Common myeloid progenitor, CD34-positive (primary cell): ENCODE data around the gene ITGA3.

Source experiments
- CTCF ChIA-PET: fragments of 350-600 bp; sonication (Branson Sonifier 250); formaldehyde crosslinking; loops from one replicate; lab custom pipeline; 2021; ENCODE audit warnings: antibody characterized with exemption; lab: Charles Lee
- POLR2A ChIA-PET: fragments of 350-600 bp; sonication (Branson Sonifier 250); formaldehyde crosslinking; loops from one replicate; lab custom pipeline; 2021; ENCODE audit warnings: antibody characterized with exemption; lab: Charles Lee
- DNase-seq, 3 donors: peaks; one replicate each; pipeline versions ENCODE4 v3.0.0 to v3.0.0-alpha.2; 2013
- H3K27ac ChIP-seq, 2 experiments: 1 replicate in 1 of 2; 2 replicates in 1 of 2; pipeline ENCODE4 v1.7.0; 2013; ENCODE audit warnings: inconsistent platforms in 2 of 2, low read length in 2 of 2, mild to moderate bottlenecking in 2 of 2, low read depth in 1 of 2, moderate library complexity in 1 of 2; ENCODE audit not compliant: severe bottlenecking in 2 of 2, insufficient read depth in 1 of 2, poor library complexity in 1 of 2
- H3K27me3 ChIP-seq, 5 experiments: replicated peaks in 2 of 5; 1 replicate in 3 of 5; 2 replicates in 2 of 5; pipeline versions ENCODE4 v1.6.1 to v1.7.0; 2013; ENCODE audit warnings: low read length in 4 of 5, mild to moderate bottlenecking in 2 of 5, moderate library complexity in 2 of 5, inconsistent platforms in 1 of 5; ENCODE audit not compliant: insufficient read depth in 5 of 5, control insufficient read depth in 4 of 5
- H3K36me3 ChIP-seq, 4 experiments: 1 replicate in 2 of 4; 2 replicates in 2 of 4; pipeline versions ENCODE4 v1.6.1 to v1.7.0; 2013; ENCODE audit warnings: low read length in 3 of 4, control low read depth in 1 of 4, mild to moderate bottlenecking in 1 of 4; ENCODE audit not compliant: control insufficient read depth in 4 of 4, insufficient read depth in 4 of 4
- H3K4me1 ChIP-seq, 4 experiments: 1 replicate in 3 of 4; 2 replicates in 1 of 4; pipeline versions ENCODE4 v1.6.1 to v1.7.1; 2013; ENCODE audit warnings: low read length in 3 of 4, mild to moderate bottlenecking in 3 of 4, control low read depth in 1 of 4, inconsistent platforms in 1 of 4, moderate library complexity in 1 of 4; ENCODE audit not compliant: control insufficient read depth in 4 of 4, insufficient read depth in 4 of 4; ENCODE audit errors: control extremely low read depth in 1 of 4
- H3K4me3 ChIP-seq, 7 experiments: 1 replicate in 4 of 7; 2 replicates in 3 of 7; pipeline versions ENCODE4 v1.5.1 to v1.7.0; 2013; ENCODE audit warnings: mild to moderate bottlenecking in 7 of 7, low read length in 6 of 7, moderate library complexity in 6 of 7, inconsistent platforms in 2 of 7, low read depth in 2 of 7, control low read depth in 1 of 7; ENCODE audit not compliant: insufficient read depth in 4 of 7, control insufficient read depth in 1 of 7; ENCODE audit errors: extremely low read depth in 1 of 7
- H3K9me3 ChIP-seq, 5 experiments: 1 replicate in 4 of 5; 2 replicates in 1 of 5; pipeline versions ENCODE4 v1.6.1 to v1.7.1; 2013; ENCODE audit warnings: low read length in 4 of 5, mild to moderate bottlenecking in 2 of 5, inconsistent platforms in 1 of 5, low read depth in 1 of 5, moderate library complexity in 1 of 5; ENCODE audit not compliant: control insufficient read depth in 4 of 5, insufficient read depth in 2 of 5; ENCODE audit errors: control extremely low read depth in 1 of 5
- WGBS: methylation state at CpG from one replicate; pipeline ENCODE4 v1.1.5; 2013; ENCODE audit not compliant: insufficient coverage; 5-methylcytosine and 5-hydroxymethylcytosine counted together

ITGA3 gene

DNA sequence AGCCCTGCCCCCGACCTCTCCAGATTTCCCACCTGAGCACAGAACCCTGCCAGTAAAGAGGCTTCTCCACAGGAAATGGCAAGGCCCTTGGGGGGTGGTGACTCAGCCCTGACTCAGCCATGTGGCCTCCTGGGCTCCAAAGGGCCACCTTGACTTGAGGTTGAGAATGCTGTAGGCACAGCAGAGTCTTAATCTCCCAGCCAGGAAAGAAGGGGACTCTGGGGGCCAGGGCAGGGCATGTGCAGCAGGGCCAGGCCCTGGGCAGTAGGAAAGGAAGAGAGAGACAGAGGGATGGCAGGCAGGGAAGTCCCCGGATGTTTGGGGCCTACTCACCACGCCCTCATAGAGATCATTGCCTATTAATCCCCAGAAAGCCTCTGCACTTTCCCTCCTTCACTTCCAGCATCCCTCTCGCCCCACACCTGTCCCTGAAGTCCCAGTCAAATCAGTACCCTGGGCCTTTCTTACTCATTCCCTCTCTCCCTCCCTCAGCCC lies 4.8 kb upstream of the ITGA3 start:
- H3K9me3 ChIP-seq, result no peaks in the 10 kb centered on the region
- H3K27ac ChIP-seq, result no peak overlapping the region
- H3K4me3 ChIP-seq, result no peak overlapping the region
- CTCF ChIA-PET, result interaction anchor here (1.1 kb wide), 2 partner anchors 10 to 26 kb away, joined by 3 read pairs; no protein-coding TSS in a partner anchor
- POLR2A ChIA-PET, result no interaction called here
- WGBS, result 100% methylated on average over 1 of the region's 4 CpGs
- peaks cover 0 to 53% (median 30%) of the 10 kb centered on the region in 4 experiments for H3K4me1 ChIP-seq
- peak; percentile 44 to 76 (median 76) for DNase-seq
- H3K27me3 ChIP-seq, result peaks cover 0 to 20% (median 13%) of the 10 kb centered on the region in 5 experiments
- H3K36me3 ChIP-seq, result no peaks in the 10 kb centered on the region

DNA sequence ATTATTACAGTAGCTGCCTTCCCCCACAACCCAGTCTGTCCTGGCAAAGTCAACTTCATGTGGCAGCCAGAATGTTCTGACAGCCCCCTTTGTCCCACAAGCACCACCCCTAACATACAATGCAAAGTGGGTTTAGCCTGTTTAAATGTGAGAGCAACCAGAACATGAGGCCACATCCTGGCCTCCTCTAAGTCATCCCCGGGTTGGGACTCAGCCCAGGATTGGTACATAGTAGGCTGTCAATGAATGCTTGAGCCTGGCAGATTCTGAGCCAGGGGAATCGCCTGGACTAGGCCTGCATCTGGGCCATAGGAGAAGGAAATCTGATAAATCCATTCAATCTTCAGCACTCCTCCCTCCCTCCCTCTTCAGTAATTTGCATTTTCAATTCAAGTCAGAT lies 4.3 kb upstream of the ITGA3 start:
- Histone ChIP-seq H3K9me3 (no peaks in the 10 kb centered on the region), H3K4me3 (no peak overlapping the region), H3K36me3 (no peaks in the 10 kb centered on the region), H3K4me1 (peaks cover 0 to 58% (median 35%) of the 10 kb centered on the region in 4 experiments), H3K27me3 (peaks cover 0 to 25% (median 13%) of the 10 kb centered on the region in 5 experiments), H3K27ac (no peak overlapping the region)
- WGBS, result 100% methylated on average over 2 of the region's 2 CpGs
- DNase-seq, result no peak
- ChIA-PET POLR2A (interaction anchor here (0.6 kb wide), 1 partner anchor 22 kb away, joined by 6 read pairs; no protein-coding TSS in a partner anchor), CTCF (interaction anchor here (1.1 kb wide), 2 partner anchors 9 to 26 kb away, joined by 3 read pairs; no protein-coding TSS in a partner anchor)

DNA sequence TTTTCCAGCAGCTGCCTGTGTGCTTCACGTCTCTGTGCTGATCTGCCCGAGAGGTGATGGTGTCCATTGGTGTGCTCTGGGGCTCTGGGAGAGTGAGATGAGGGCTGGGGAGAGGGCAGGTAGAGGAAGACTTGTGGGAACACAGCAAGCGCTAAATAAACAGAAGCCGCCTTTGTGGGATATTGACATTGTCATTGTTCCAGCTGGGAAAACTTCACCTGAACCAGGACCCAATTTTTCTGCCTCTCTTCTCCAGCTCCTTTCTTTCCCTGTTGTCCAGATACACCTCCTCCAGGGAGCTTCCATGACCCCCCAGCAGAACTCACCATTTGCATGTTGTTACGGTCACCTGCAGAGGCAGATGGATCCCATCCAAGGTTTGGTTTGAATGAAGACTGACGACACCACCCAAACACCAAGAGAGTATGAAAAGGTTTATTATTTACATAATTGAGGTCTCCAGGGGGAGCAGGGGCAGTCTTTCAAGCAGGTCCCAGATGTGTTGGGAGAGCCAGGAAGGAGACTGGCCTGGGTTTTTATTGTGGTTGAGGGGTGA lies 3.6 kb upstream of the ITGA3 start:
- Histone ChIP-seq H3K27me3 (peaks cover 0 to 32% (median 17%) of the 10 kb centered on the region in 5 experiments), H3K36me3 (no peaks in the 10 kb centered on the region), H3K9me3 (no peaks in the 10 kb centered on the region), H3K4me1 (peaks cover 0 to 63% (median 40%) of the 10 kb centered on the region in 4 experiments), H3K4me3 (no peak overlapping the region), H3K27ac (no peak overlapping the region)
- ChIA-PET CTCF (interaction anchor here (1.1 to 1.5 kb wide), 2 partner anchors 9 to 21 kb away, joined by 3 to 5 read pairs; no protein-coding TSS in a partner anchor), POLR2A (interaction anchor here (0.6 to 0.7 kb wide), 2 partner anchors 23 to 126 kb away, joined by 4 to 6 read pairs; no protein-coding TSS in a partner anchor)
- no peak for DNase-seq
- WGBS, result 100% methylated on average over 2 of the region's 6 CpGs

DNA sequence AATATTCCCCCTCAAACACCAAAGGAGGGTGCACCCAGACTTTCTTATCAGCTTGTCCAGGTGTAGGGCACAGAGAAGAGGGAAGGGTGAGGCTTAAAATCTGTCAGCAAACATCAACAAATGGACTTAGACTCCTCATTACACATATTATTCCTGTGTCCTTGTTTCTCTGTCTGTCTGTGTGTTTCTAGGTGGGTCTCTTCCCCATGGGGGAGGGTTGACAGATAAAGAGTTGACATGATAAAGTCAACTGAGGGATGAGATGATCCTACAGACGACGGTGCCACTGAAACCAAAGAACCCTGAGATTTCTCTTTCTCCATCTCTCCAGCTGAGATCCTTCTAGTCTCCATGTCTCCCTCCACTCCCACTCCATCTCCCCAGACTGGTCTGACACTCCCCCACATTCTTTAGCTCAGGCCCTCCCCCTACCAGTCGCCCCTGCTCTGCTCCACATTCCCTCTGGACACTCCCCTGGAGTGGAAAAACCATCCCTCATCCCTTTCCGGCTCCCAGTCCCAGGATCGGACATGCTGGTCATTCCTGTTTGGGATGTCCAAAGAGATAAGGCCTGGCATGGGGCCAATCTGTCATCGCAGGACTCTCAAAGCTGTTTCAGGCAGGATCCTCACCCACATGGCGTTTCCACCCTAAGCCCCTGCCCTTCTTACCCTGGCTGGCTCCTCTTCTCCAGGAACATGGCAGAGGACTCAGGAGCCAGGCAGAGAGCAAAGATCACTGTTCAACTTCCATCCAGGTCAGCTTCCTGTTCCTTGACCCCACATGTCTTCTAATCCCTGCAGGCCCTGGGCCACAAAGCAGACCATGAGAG lies 2.9 kb upstream of the ITGA3 start:
- peaks cover 0 to 60% (median 37%) of the 10 kb centered on the region in 4 experiments for H3K4me1 ChIP-seq
- H3K36me3 ChIP-seq, result no peaks in the 10 kb centered on the region
- POLR2A ChIA-PET, result interaction anchor here (0.7 kb wide), 1 partner anchor 126 kb away, joined by 4 read pairs; no protein-coding TSS in a partner anchor
- 94% methylated on average over 7 of the region's 7 CpGs for WGBS
- CTCF ChIA-PET, result interaction anchor here (1.2 to 1.5 kb wide), 3 partner anchors 17 to 173 kb away, joined by 3 to 5 read pairs (median 3); no protein-coding TSS in a partner anchor
- no peak overlapping the region for H3K4me3 ChIP-seq
- H3K27me3 ChIP-seq, result peaks cover 0 to 38% (median 23%) of the 10 kb centered on the region in 5 experiments
- no peaks in the 10 kb centered on the region for H3K9me3 ChIP-seq
- DNase-seq, result no peak
- H3K27ac ChIP-seq, result no peak overlapping the region

DNA sequence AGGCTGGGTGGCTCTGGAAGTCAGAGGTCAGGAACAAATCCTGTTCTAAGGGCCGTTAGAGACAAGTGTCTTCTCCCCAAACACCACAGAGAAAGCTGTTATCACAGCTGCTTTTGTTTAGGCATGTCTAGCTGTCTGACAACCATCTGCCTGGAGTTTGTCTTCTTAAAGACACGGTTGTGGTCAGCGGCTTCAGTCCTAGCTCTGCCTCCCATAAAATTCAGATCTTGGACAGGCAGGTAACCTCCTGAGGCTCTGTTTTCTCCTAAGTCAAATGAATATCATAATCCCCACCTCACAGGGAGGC lies 2.3 kb upstream of the ITGA3 start:
- peaks cover 0 to 60% (median 37%) of the 10 kb centered on the region in 4 experiments for H3K4me1 ChIP-seq
- H3K27ac ChIP-seq, result no peak overlapping the region
- H3K36me3 ChIP-seq, result no peaks in the 10 kb centered on the region
- ChIA-PET POLR2A (no interaction called here), CTCF (interaction anchor here (1.2 to 1.5 kb wide), 3 partner anchors 16 to 173 kb away, joined by 3 to 5 read pairs (median 3); no protein-coding TSS in a partner anchor)
- no peak for DNase-seq
- H3K9me3 ChIP-seq, result no peaks in the 10 kb centered on the region
- H3K27me3 ChIP-seq, result peaks cover 0 to 41% (median 25%) of the 10 kb centered on the region in 5 experiments
- WGBS, result 82% methylated on average over 3 of the region's 3 CpGs
- no peak overlapping the region for H3K4me3 ChIP-seq

DNA sequence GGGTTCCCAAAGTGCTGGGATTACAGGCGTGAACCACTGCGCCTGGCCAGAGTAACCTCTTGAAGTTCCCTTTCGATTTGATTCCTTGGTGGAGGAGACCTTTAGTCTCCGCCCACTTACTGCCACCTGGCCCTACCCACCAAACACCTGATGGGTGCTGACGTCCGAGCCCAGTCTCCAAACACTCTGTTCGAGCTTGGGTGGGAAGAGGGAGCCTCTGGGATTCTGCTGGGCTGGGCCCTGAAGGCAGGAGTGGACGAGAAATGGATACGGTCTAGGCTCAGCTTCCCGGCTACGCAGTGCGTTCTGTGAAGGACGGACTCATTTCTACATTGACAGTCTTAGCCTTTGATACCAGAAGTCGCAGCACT lies 870 bp upstream of the ITGA3 start:
- Histone ChIP-seq H3K27me3 (peaks cover 0 to 45% (median 25%) of the 10 kb centered on the region in 5 experiments), H3K36me3 (no peaks in the 10 kb centered on the region), H3K27ac (no peak overlapping the region), H3K9me3 (no peaks in the 10 kb centered on the region), H3K4me3 (peak overlapping the region in 5 of 7 experiments; percentile 45 to 78 (median 75)), H3K4me1 (peaks cover 0 to 58% (median 34%) of the 10 kb centered on the region in 4 experiments)
- 3% methylated on average over 13 of the region's 14 CpGs for WGBS
- peak in 1 of 3 donors; percentile 29 for DNase-seq
- ChIA-PET CTCF (interaction anchor here (0.7 to 3.3 kb wide), 2 partner anchors 21 to 27 kb away, joined by 3 to 27 read pairs; no protein-coding TSS in a partner anchor), POLR2A (interaction anchor here (1.8 kb wide), 1 partner anchor 27 kb away, joined by 5 read pairs; no protein-coding TSS in a partner anchor)
